WI38 (cell line): Measurements from ENCODE around the gene CDC42EP5.
A peak's percentile ranks its signal among the peaks of the same experiment; 100 is the strongest.

Experiments used
- H3K4me3 ChIP-seq: 2 replicates; pipeline ENCODE4 v1.5.1; 2011; ENCODE audit warnings: low read depth, mild to moderate bottlenecking, control low read depth, low read length
- CTCF ChIP-seq: IDR thresholded peaks from 2 replicates; pipeline ENCODE4 v1.5.1; 2012; ENCODE audit warnings: low read depth, mild to moderate bottlenecking, control low read depth, low read length

Gene CDC42EP5

GRCh38 chr19:54433697-54434096, 39.4 kb downstream of the CDC42EP5 start:
- no peak overlapping the region for H3K4me3 ChIP-seq
- TF ChIP-seq CTCF = no peak

GRCh38 chr19:54432144-54432738, 40.9 kb downstream of the CDC42EP5 start:
- no peak overlapping the region for H3K4me3 ChIP-seq
- TF ChIP-seq CTCF = no peak

- no peak for TF ChIP-seq CTCF
- H3K4me3 ChIP-seq = no peak overlapping the region; the same call in 1 of the 2 replicates
Measured at GRCh38 chr19:54431255-54431838, 41.7 kb downstream of the CDC42EP5 start.

GRCh38 chr19:54430306-54431254, 42.5 kb downstream of the CDC42EP5 start:
- H3K4me3 ChIP-seq = peak overlapping the region; percentile 40
- TF ChIP-seq CTCF = no peak

GRCh38 chr19:54429545-54430227, 43.4 kb downstream of the CDC42EP5 start:
- no peak for TF ChIP-seq CTCF
- H3K4me3 ChIP-seq = no peak overlapping the region

GRCh38 chr19:54429176-54429495, 44.0 kb downstream of the CDC42EP5 start:
- H3K4me3 ChIP-seq = no peak overlapping the region
- TF ChIP-seq CTCF = no peak
